Fibroblast of lung (primary cell): ENCODE data around the gene TBC1D14. TPM values are rescaled to one million over a fixed set of nuclear protein-coding genes. Genes with fewer than 3 reads are reported as not detected.
"Not testable (repeated sequence)": the region's sequence is repeated elsewhere in the genome, so short reads cannot be mapped to it uniquely, and the experiment has no call there.

Experiments
- DNase-seq, 2 donors: peaks; one replicate each; pipeline versions ENCODE4 v3.0.0 to v3.0.0-alpha.2; 2010; ENCODE audit warnings: low read depth in 2 of 2
- H2AFZ ChIP-seq: 2 replicates; pipeline ENCODE4 v1.5.1; 2012; ENCODE audit warnings: low read length, control low read depth, inconsistent platforms
- H3K27ac ChIP-seq: 2 replicates; pipeline ENCODE4 v1.5.1; 2011; ENCODE audit warnings: low read length, control low read depth; ENCODE audit not compliant: insufficient read depth
- H3K27me3 ChIP-seq: 2 replicates; pipeline ENCODE4 v1.5.1; 2011; ENCODE audit warnings: mild to moderate bottlenecking, low read length; ENCODE audit not compliant: control insufficient read depth, insufficient read depth
- H3K36me3 ChIP-seq: 2 replicates; pipeline ENCODE4 v1.5.1; 2011; ENCODE audit warnings: low read length; ENCODE audit not compliant: control insufficient read depth, insufficient read depth
- H3K4me1 ChIP-seq: 2 replicates; pipeline ENCODE4 v1.5.1; 2011; ENCODE audit warnings: low read length; ENCODE audit not compliant: control insufficient read depth, insufficient read depth; ENCODE audit errors: extremely low read depth
- H3K4me2 ChIP-seq: 2 replicates; pipeline ENCODE4 v1.5.1; 2011; ENCODE audit warnings: low read length, control low read depth; ENCODE audit not compliant: insufficient read depth; ENCODE audit errors: extremely low read depth
- H3K4me3 ChIP-seq, 4 experiments: fragments of 200-600 bp in 1 of 4; sonication (generic) in 1 of 4; replicated peaks in 1 of 4; 2 replicates each; pipeline ENCODE4 v1.5.1; 2011 to 2016; ENCODE audit warnings: low read length in 4 of 4, low read depth in 3 of 4, mild to moderate bottlenecking in 3 of 4, control low read depth in 2 of 4, inconsistent platforms in 1 of 4, mixed read lengths in 1 of 4; ENCODE audit not compliant: insufficient read depth in 1 of 4; ENCODE audit errors: control extremely low read depth in 1 of 4
- H3K79me2 ChIP-seq: 2 replicates; pipeline ENCODE4 v1.5.1; 2012; ENCODE audit warnings: mild to moderate bottlenecking, low read length, inconsistent platforms; ENCODE audit not compliant: control insufficient read depth, insufficient read depth
- H3K9ac ChIP-seq: 2 replicates; pipeline ENCODE4 v1.5.1; 2011; ENCODE audit warnings: mild to moderate bottlenecking, low read length, control low read depth; ENCODE audit not compliant: insufficient read depth
- H3K9me3 ChIP-seq: 2 replicates; pipeline ENCODE4 v1.5.1; 2012; ENCODE audit warnings: low read depth, low read length; ENCODE audit not compliant: control insufficient read depth, insufficient read depth
- H4K20me1 ChIP-seq: 2 replicates; pipeline ENCODE4 v1.5.1; 2011; ENCODE audit warnings: low read length; ENCODE audit not compliant: control insufficient read depth, insufficient read depth; ENCODE audit errors: extremely low read depth
- EZH2 ChIP-seq: IDR thresholded peaks from 2 replicates; pipeline ENCODE4 v1.5.1; 2012; ENCODE audit warnings: low read length, control low read depth, mild to moderate bottlenecking; ENCODE audit errors: missing control alignments
- polyA plus RNA-seq, 2 donors: library from polyadenylated mRNA; depleted of rRNA in 1 of 2; stranded (reverse) in 1 of 2; unstranded in 1 of 2; fragments of >200 nt; gene quantifications; 2 replicates each; pipeline ENCODE4 v1.2.1, GENCODE V29; 2011 to 2012; ENCODE audit warnings: missing spikeins in 1 of 2
- total RNA-seq: library from RNA; depleted of rRNA; stranded (reverse); fragments of >200 nt; gene quantifications from 2 replicates; pipeline ENCODE4 v1.2.1, GENCODE V29; 2014
- TF ChIP-seq, protein P1 (sequence below), 2 donors: IDR thresholded peaks in 1 of 2; conservative IDR thresholded peaks in 1 of 2; 1 replicate in 1 of 2; 2 replicates in 1 of 2; pipeline ENCODE4 v1.5.1; 2011 to 2012; ENCODE audit warnings: low read length in 2 of 2, control low read depth in 1 of 2, inconsistent platforms in 1 of 2, low read depth in 1 of 2, mild to moderate bottlenecking in 1 of 2

Gene TBC1D14
- total and polyA plus RNA-seq, 2 donors (not counting 1 experiment from before 2014, with no cell fraction given) = 26.9 to 37.7 TPM

DNA sequence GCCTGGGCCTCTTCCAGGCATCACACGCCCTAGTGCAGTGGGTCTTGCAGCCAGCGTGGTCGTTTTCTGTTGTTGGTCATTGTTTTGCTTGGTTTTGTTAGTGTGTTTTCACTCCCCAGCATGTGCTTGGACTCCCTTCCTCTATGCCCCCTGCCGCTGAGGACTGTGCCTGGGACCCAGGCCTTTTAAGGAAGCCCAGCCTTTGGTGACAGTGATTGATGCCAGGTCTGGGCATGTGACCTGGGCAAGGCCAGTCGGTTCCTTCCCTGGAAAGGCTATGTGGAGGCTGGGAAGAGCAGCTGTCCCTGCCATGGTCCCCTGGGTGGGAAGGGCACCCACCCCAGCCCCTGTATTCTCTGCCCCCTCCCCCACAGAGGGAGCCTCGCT is 167.1 kb downstream of the TBC1D14 start:
- no peak for TF ChIP-seq EZH2
- TF ChIP-seq, protein P1, sequence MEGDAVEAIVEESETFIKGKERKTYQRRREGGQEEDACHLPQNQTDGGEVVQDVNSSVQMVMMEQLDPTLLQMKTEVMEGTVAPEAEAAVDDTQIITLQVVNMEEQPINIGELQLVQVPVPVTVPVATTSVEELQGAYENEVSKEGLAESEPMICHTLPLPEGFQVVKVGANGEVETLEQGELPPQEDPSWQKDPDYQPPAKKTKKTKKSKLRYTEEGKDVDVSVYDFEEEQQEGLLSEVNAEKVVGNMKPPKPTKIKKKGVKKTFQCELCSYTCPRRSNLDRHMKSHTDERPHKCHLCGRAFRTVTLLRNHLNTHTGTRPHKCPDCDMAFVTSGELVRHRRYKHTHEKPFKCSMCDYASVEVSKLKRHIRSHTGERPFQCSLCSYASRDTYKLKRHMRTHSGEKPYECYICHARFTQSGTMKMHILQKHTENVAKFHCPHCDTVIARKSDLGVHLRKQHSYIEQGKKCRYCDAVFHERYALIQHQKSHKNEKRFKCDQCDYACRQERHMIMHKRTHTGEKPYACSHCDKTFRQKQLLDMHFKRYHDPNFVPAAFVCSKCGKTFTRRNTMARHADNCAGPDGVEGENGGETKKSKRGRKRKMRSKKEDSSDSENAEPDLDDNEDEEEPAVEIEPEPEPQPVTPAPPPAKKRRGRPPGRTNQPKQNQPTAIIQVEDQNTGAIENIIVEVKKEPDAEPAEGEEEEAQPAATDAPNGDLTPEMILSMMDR (conservative IDR thresholded peaks at IDR 0.05 in 1 of 2, IDR thresholded peaks at IDR 0.05 in 1 of 2; ENCODE audit: low read depth in 1 of 2, low read length in 2 of 2) = no peak
- Histone ChIP-seq H3K4me3 (no peak overlapping the region), H3K9me3 (no peaks in the 10 kb centered on the region), H3K9ac (no peak overlapping the region), H3K79me2 (no peaks in the 10 kb centered on the region), H3K27me3 (peaks cover 2% of the 10 kb centered on the region), H3K4me2 (no peak overlapping the region), H3K4me1 (no peaks in the 10 kb centered on the region), H3K36me3 (no peaks in the 10 kb centered on the region), H2AFZ (no peak overlapping the region), H3K27ac (no peak overlapping the region), H4K20me1 (no peaks in the 10 kb centered on the region)
- no peak for DNase-seq

DNA sequence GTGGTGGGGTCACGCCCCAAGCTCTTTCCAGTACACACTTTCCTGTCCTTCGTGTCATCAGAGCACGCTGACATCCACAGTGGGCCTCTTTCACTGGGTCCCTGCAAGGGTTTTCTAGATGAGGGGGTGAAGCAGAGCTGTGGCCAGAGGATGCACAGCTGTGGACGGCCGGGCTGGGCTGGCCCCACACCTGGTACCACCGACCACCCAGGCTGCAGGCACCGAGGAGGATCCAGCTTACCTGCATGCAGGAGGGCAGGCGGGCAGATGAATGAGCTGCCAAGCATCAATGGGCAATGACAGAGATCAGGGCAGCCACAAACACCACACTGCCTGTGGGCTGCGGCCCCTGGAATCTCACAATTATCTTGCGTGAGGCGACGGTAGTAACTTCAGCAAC is 167.7 kb downstream of the TBC1D14 start:
- Histone ChIP-seq H2AFZ (no peak overlapping the region), H3K9ac (no peak overlapping the region), H3K4me2 (no peak overlapping the region), H3K27ac (no peak overlapping the region), H3K4me3 (no peak overlapping the region), H3K36me3 (no peaks in the 10 kb centered on the region), H4K20me1 (no peaks in the 10 kb centered on the region), H3K79me2 (no peaks in the 10 kb centered on the region), H3K27me3 (peaks cover 3% of the 10 kb centered on the region), H3K4me1 (no peaks in the 10 kb centered on the region), H3K9me3 (no peaks in the 10 kb centered on the region)
- DNase-seq = no peak
- no peak for TF ChIP-seq EZH2
- TF ChIP-seq, protein P1 (conservative IDR thresholded peaks at IDR 0.05 in 1 of 2, IDR thresholded peaks at IDR 0.05 in 1 of 2; ENCODE audit: low read depth in 1 of 2, low read length in 2 of 2) = no peak

GRCh38 chr4:7078025-7078424 is 168.4 kb downstream of the TBC1D14 start:
- Histone ChIP-seq H3K4me1 (no peaks in the 10 kb centered on the region), H3K79me2 (no peaks in the 10 kb centered on the region), H3K4me3 (no peak overlapping the region), H3K36me3 (no peaks in the 10 kb centered on the region), H4K20me1 (no peaks in the 10 kb centered on the region), H2AFZ (no peak overlapping the region), H3K27me3 (peaks cover 3% of the 10 kb centered on the region), H3K9me3 (no peaks in the 10 kb centered on the region), H3K4me2 (no peak overlapping the region), H3K9ac (no peak overlapping the region), H3K27ac (no peak overlapping the region)
- no peak for DNase-seq
- TF ChIP-seq EZH2 = no peak
- TF ChIP-seq, protein P1 (conservative IDR thresholded peaks at IDR 0.05 in 1 of 2, IDR thresholded peaks at IDR 0.05 in 1 of 2; ENCODE audit: low read depth in 1 of 2, low read length in 2 of 2) = no peak

- not testable (repeated sequence) for DNase-seq, H3K36me3 ChIP-seq, H3K79me2 ChIP-seq, H3K4me2 ChIP-seq, H3K4me3 ChIP-seq, H4K20me1 ChIP-seq, H3K9ac ChIP-seq, H2AFZ ChIP-seq, H3K4me1 ChIP-seq, H3K9me3 ChIP-seq, H3K27ac ChIP-seq, H3K27me3 ChIP-seq
These were observed 169.9 kb downstream of the TBC1D14 start for GRCh38 chr4:7079483-7079882.

GRCh38 chr4:7079909-7080308 is 170.3 kb downstream of the TBC1D14 start:
- H3K79me2 ChIP-seq, H3K27ac ChIP-seq, H3K27me3 ChIP-seq, H3K36me3 ChIP-seq, H3K4me2 ChIP-seq, H4K20me1 ChIP-seq, DNase-seq, H3K9me3 ChIP-seq, H3K4me3 ChIP-seq, H3K4me1 ChIP-seq, H2AFZ ChIP-seq, H3K9ac ChIP-seq: not testable (repeated sequence)
